ENCODE results near the gene PEX11G. TPM values are rescaled to one million over a fixed set of nuclear protein-coding genes. Genes with fewer than 3 reads are reported as not detected.

The PEX11G gene
- total RNA-seq, 1 experiment from 2014 or later, result 4.3 TPM

DNA sequence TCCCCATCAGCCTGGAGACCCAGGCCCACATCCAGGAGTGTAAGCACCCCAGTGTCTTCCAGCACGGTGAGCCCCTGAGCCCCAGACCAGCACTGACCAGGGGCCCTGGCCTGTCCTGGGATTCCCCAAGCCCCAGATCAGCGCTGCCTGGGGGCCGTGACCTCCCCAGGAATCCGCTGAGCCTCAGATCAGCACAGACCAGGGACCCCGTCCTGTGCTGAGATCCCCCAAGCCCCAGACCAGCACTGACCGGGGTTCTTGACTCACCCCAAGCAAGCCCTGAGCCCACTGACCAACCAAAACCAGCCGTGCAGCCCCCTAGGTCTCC, 39.3 kb upstream of the PEX11G start:
- Mint-ChIP-seq H3K36me3 (peaks cover 5% of the 10 kb centered on the region; the same call in 1 of the 2 replicates), H3K9me3 (no peaks in the 10 kb centered on the region), H3K4me3 (no peak overlapping the region), H3K27me3 (ENCODE audit: low read depth) (no peaks in the 10 kb centered on the region), H3K4me1 (no peaks in the 10 kb centered on the region), H3K27ac (no peak overlapping the region)
- DNase-seq (ENCODE audit: low spot score) (no peak), ATAC-seq (no peak)
- TF ChIP-seq MYBL2 (CRISPR knock-in tag; IDR thresholded peaks at IDR 0.05) (no peak), TEAD1 (CRISPR knock-in tag; IDR thresholded peaks at IDR 0.05) (no peak), ATF1 (CRISPR knock-in tag; IDR thresholded peaks at IDR 0.05) (no peak), TCF7 (CRISPR knock-in tag; IDR thresholded peaks at IDR 0.05; ENCODE audit: low read depth) (no peak), OVOL2 (CRISPR knock-in tag; IDR thresholded peaks at IDR 0.05; ENCODE audit: borderline replicate concordance) (no peak)
- TF ChIP-seq, protein P1, sequence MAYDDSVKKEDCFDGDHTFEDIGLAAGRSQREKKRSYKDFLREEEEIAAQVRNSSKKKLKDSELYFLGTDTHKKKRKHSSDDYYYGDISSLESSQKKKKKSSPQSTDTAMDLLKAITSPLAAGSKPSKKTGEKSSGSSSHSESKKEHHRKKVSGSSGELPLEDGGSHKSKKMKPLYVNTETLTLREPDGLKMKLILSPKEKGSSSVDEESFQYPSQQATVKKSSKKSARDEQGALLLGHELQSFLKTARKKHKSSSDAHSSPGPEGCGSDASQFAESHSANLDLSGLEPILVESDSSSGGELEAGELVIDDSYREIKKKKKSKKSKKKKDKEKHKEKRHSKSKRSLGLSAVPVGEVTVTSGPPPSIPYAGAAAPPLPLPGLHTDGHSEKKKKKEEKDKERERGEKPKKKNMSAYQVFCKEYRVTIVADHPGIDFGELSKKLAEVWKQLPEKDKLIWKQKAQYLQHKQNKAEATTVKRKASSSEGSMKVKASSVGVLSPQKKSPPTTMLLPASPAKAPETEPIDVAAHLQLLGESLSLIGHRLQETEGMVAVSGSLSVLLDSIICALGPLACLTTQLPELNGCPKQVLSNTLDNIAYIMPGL (CRISPR knock-in tag; IDR thresholded peaks at IDR 0.05), result no peak
- TF ChIP-seq, protein P2, sequence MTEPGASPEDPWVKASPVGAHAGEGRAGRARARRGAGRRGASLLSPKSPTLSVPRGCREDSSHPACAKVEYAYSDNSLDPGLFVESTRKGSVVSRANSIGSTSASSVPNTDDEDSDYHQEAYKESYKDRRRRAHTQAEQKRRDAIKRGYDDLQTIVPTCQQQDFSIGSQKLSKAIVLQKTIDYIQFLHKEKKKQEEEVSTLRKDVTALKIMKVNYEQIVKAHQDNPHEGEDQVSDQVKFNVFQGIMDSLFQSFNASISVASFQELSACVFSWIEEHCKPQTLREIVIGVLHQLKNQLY (CRISPR knock-in tag; IDR thresholded peaks at IDR 0.05), result no peak
- TF ChIP-seq, protein P3, sequence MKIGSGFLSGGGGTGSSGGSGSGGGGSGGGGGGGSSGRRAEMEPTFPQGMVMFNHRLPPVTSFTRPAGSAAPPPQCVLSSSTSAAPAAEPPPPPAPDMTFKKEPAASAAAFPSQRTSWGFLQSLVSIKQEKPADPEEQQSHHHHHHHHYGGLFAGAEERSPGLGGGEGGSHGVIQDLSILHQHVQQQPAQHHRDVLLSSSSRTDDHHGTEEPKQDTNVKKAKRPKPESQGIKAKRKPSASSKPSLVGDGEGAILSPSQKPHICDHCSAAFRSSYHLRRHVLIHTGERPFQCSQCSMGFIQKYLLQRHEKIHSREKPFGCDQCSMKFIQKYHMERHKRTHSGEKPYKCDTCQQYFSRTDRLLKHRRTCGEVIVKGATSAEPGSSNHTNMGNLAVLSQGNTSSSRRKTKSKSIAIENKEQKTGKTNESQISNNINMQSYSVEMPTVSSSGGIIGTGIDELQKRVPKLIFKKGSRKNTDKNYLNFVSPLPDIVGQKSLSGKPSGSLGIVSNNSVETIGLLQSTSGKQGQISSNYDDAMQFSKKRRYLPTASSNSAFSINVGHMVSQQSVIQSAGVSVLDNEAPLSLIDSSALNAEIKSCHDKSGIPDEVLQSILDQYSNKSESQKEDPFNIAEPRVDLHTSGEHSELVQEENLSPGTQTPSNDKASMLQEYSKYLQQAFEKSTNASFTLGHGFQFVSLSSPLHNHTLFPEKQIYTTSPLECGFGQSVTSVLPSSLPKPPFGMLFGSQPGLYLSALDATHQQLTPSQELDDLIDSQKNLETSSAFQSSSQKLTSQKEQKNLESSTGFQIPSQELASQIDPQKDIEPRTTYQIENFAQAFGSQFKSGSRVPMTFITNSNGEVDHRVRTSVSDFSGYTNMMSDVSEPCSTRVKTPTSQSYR (CRISPR knock-in tag; IDR thresholded peaks at IDR 0.05), result no peak
- TF ChIP-seq, protein P4, sequence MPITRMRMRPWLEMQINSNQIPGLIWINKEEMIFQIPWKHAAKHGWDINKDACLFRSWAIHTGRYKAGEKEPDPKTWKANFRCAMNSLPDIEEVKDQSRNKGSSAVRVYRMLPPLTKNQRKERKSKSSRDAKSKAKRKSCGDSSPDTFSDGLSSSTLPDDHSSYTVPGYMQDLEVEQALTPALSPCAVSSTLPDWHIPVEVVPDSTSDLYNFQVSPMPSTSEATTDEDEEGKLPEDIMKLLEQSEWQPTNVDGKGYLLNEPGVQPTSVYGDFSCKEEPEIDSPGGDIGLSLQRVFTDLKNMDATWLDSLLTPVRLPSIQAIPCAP (CRISPR knock-in tag; IDR thresholded peaks at IDR 0.05), result no peak
- TF ChIP-seq, protein P5, sequence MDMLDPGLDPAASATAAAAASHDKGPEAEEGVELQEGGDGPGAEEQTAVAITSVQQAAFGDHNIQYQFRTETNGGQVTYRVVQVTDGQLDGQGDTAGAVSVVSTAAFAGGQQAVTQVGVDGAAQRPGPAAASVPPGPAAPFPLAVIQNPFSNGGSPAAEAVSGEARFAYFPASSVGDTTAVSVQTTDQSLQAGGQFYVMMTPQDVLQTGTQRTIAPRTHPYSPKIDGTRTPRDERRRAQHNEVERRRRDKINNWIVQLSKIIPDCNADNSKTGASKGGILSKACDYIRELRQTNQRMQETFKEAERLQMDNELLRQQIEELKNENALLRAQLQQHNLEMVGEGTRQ (CRISPR knock-in tag; IDR thresholded peaks at IDR 0.05), result no peak
- TF ChIP-seq, protein P6, sequence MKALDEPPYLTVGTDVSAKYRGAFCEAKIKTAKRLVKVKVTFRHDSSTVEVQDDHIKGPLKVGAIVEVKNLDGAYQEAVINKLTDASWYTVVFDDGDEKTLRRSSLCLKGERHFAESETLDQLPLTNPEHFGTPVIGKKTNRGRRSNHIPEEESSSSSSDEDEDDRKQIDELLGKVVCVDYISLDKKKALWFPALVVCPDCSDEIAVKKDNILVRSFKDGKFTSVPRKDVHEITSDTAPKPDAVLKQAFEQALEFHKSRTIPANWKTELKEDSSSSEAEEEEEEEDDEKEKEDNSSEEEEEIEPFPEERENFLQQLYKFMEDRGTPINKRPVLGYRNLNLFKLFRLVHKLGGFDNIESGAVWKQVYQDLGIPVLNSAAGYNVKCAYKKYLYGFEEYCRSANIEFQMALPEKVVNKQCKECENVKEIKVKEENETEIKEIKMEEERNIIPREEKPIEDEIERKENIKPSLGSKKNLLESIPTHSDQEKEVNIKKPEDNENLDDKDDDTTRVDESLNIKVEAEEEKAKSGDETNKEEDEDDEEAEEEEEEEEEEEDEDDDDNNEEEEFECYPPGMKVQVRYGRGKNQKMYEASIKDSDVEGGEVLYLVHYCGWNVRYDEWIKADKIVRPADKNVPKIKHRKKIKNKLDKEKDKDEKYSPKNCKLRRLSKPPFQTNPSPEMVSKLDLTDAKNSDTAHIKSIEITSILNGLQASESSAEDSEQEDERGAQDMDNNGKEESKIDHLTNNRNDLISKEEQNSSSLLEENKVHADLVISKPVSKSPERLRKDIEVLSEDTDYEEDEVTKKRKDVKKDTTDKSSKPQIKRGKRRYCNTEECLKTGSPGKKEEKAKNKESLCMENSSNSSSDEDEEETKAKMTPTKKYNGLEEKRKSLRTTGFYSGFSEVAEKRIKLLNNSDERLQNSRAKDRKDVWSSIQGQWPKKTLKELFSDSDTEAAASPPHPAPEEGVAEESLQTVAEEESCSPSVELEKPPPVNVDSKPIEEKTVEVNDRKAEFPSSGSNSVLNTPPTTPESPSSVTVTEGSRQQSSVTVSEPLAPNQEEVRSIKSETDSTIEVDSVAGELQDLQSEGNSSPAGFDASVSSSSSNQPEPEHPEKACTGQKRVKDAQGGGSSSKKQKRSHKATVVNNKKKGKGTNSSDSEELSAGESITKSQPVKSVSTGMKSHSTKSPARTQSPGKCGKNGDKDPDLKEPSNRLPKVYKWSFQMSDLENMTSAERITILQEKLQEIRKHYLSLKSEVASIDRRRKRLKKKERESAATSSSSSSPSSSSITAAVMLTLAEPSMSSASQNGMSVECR (CRISPR knock-in tag; IDR thresholded peaks at IDR 0.05; ENCODE audit: borderline replicate concordance), result no peak
- POLR2A ChIA-PET, result interaction anchor here (0.5 kb wide), 1 partner anchor 132 kb away, joined by 3 read pairs; no protein-coding TSS in a partner anchor
- CTCF ChIA-PET, result no interaction called here

DNA sequence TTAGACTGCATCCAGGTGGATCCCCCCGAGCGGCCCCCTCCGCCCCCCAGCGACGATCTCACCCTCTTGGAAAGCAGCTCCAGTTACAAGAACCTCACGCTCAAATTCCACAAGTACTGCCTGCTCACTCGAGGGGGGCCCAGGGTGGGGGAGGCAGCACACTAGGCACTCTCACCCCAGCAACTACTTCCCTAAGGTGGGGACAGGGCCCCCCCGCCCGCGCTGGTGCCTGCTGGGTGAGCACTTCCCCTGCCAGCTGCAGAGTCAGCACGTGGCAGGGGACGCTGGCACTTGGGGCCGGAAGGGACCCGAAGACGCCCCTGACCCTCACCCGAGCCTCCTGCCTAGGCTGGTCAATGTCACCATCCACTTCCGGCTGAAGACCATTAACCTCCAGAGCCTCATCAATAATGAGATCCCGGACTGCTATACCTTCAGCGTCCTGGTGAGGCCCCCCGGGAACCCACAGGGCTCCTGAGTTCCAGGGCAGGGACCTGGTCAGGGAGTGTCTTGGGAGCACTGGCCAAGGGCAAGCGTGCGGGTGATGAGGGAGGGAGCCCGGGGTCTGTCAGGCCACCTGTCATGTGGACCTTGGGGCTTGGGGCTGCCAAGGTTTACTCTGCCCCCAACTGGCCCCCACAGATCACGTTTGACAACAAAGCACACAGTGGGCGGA, 38.8 kb upstream of the PEX11G start:
- no peak overlapping the region for H3K4me3 Mint-ChIP-seq
- H3K36me3 Mint-ChIP-seq, result peaks cover 5% of the 10 kb centered on the region; the same call in 1 of the 2 replicates
- DNase-seq (ENCODE audit: low spot score), result no peak
- no peak overlapping the region for H3K27ac Mint-ChIP-seq
- no peak for ATAC-seq
- ChIA-PET CTCF (interaction anchor here (0.6 to 1.0 kb wide), 2 partner anchors 129 to 173 kb away, joined by 3 to 4 read pairs; no protein-coding TSS in a partner anchor), POLR2A (interaction anchor here (0.5 kb wide), 2 partner anchors 131 to 783 kb away, joined by 3 read pairs; no protein-coding TSS in a partner anchor)
- H3K4me1 Mint-ChIP-seq, result no peaks in the 10 kb centered on the region
- H3K9me3 Mint-ChIP-seq, result no peaks in the 10 kb centered on the region
- no peaks in the 10 kb centered on the region for H3K27me3 Mint-ChIP-seq (ENCODE audit: low read depth)
- TF ChIP-seq KAT7 (CRISPR knock-in tag; IDR thresholded peaks at IDR 0.05; ENCODE audit: borderline replicate concordance) (no peak), CREM (CRISPR knock-in tag; IDR thresholded peaks at IDR 0.05) (no peak), EMX1 (CRISPR knock-in tag; IDR thresholded peaks at IDR 0.05) (no peak), NFYB (CRISPR knock-in tag; conservative IDR thresholded peaks at IDR 0.05; ENCODE audit: low read depth) (no peak), GABPB1 (CRISPR knock-in tag; IDR thresholded peaks at IDR 0.05) (no peak), ZNF121 (CRISPR knock-in tag; IDR thresholded peaks at IDR 0.05) (no peak), ZNF423 (CRISPR knock-in tag; IDR thresholded peaks at IDR 0.05) (no peak), SMAD4 (CRISPR knock-in tag; IDR thresholded peaks at IDR 0.05) (no peak)
- TF ChIP-seq, protein P7, sequence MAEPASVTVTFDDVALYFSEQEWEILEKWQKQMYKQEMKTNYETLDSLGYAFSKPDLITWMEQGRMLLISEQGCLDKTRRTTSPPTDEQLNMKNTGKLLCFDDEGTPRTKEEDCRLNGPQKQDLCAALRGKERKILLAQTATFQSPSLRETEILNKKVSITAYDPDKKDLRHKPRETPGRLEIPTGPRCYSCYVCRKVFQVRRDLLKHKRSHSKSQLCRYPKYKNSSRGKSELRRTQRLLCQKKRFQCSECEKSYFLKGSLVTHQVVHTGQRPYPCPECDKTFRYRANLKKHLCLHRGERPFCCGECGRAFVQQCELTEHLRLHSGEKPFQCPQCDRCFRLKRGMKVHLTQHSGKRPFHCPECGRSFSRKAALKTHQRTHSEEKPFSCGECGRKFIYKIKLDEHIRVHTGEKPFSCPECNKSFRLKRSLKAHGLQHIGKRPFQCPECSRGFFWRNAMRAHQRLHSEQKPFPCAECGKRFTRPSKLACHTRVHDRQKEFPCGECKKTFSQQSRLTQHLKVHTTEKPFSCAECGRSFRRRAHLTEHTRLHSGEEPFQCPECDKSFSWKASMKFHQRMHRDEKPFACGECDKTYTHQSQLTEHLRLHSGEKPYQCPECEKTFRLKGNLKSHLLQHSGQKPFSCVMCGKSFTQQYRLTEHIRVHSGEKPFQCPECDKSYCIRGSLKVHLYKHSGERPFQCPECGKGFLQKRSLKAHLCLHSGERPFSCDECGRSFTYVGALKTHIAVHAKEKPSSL (CRISPR knock-in tag; conservative IDR thresholded peaks at IDR 0.05), result no peak

All from WTC11 (cell line).